Raji (cell line): Measurements from ENCODE around the gene STRN4.

Experiments used
- POLR2A ChIP-seq: IDR thresholded peaks from 2 replicates; pipeline ENCODE4 v1.6.1; 2011; ENCODE audit warnings: low read depth, low read length, control low read depth; ENCODE audit not compliant: insufficient read depth

The STRN4 gene

DNA sequence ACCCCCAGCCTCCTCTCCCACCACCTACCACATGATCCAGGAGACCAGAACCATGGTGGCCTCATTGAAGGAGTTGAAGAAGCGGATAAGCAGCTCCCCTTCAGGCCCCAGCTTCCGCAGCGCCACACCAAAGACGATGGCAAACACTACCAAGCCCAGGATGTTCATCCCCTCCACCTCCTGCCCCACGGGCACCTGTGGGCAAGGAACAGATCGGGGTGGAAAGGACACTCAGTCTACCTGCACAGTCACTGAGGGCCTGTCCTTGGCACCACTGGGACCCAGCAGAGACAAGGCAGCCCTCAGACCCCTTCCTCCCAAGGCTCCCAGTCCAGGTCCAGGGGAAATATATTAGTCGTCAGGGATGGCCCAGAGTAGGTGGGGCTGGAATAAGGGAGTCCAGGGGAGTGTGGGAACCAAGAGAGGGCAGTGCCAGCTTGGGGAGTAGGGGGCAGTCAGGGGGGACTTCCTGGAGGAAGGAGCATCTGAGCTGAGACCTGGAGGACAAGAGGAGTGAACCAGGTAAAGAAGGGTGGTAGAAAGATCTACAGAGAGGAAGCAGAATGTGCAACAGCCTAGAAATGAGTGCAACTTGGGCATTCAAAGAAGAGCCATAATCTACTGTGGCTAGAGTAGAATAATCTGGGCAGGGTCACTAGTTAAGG lies 36.2 kb upstream of the STRN4 start:
- no peak for TF ChIP-seq POLR2A

DNA sequence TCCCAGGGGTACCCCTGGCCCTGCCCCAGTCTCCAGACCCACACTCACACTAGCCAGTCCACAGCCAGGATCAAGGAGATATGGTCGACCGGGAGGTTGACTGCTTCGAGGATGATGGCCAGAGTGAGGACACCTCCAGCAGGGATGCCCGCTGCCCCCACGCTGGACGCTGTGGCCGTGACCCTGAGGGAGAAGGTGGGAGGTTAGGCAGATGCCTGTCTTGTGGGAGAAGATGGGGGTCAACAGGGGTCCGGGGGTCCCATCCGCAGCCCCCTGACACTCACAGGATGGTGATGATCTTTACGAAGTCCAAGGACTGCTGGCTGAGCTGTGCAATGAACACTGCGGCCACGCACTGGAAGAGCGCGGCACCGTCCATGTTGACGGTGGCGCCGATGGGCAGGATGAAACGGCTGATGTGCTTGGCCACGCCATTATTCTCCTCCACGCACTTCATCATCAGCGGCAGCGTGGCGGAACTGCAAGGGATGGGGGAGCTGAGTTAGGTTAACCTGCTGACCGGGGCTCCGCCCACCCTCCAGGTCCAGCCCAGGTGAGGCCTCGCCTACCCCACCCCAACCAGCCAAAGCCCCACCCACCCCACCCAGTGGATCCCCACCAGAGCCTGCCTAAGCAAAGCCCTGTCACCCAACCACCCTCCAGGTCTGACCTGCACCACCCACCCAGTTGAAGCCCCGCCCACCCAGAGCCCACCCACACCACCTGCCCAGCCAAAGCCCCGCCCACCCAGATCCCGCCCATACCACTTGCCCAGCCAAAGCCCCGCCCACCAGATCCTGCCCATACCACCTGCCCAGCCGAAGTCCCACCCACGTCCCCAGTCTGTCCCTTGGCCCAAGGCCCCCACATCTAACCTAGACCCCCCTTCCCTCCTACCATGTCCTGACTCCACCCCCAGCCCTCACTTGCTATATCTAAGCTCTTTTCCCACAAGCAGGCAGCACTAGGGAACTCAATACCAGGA lies 31.0 kb upstream of the STRN4 start:
- TF ChIP-seq POLR2A: no peak

DNA sequence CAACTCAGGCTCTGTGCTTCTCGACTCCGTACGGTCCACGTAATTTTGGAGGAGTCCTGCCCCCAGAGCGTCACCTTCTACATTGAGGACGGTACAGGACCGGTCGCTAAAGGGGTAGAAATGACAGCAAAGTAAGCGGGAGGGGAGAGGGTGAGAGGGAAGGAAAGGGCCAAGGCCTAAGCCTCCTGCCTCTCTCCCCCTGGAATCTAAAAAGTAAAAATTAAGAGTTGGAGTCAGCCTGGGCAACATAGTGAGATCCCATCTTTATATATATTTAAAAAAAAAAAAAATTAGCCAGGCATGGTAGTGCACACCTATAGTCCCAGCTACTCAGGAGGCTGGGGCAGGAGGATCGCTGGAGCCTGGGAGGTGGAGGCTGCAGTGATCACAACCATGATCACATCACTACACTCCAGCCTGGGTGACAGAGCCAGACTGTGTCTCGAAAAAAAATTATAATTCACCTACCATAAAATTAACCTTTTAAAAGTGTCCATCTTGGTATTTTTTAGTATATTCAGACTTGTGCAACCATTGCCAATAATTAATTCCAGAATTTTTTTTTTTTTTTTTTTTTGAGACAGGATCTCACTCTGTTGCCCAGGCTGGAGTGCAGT lies 29.5 kb upstream of the STRN4 start:
- TF ChIP-seq POLR2A: no peak

DNA sequence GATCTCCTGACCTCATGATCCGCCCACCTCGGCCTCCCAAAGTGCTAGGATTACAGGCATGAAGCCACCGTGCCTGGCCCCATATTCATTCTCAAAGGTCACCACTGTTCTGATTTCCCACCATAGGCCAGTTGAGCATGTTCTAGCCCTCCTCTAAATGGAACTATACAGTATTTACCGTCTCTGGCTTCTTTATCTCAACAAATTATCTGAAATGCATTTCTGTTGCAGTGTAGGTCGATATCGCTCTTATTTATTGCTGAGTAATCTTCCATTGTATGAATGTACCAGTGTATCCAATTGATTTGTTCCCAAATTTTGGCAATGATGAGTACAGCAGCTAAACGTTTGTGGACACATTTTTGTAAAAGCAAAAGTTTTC lies 26.8 kb upstream of the STRN4 start:
- no peak for TF ChIP-seq POLR2A

DNA sequence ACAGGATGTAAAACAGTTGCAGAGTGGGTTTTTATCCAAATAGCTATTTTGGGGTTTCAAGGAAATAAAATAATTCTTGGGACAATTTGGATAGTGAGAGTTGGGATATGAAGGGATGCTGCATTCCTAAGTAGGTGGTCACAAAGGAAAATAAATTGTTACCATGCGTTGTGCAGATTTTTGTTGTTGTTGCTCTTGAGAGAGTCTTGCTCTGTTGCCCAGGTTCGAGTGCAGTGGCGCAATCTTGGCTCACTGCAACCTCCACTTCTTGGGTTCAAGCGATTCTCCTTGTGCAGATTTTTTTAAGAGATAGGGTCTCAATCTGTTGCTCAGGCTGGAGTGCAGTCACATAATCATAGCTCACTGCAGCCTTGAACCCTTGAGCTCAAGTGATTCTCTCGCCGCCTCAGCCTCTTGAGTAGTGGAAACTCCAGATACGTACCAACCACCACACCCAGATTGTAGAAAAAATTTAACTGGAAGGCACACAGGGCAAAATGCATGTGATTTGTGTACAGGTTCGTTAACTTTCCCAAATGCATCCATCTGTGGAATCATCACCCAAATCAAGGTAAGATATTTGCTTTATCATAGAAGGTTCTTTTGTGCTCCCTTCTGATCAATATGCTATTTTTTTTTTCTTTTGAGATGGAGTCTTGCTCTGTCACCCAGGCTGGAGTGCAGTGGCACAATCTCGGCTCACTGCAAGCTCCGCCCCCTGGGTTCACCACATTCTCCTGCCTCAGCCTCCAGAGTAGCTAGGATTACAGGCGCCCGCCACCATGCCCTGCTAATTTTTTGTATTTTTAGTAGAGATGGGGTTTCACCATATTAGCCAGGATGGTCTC lies 26.1 kb upstream of the STRN4 start:
- no peak for TF ChIP-seq POLR2A

DNA sequence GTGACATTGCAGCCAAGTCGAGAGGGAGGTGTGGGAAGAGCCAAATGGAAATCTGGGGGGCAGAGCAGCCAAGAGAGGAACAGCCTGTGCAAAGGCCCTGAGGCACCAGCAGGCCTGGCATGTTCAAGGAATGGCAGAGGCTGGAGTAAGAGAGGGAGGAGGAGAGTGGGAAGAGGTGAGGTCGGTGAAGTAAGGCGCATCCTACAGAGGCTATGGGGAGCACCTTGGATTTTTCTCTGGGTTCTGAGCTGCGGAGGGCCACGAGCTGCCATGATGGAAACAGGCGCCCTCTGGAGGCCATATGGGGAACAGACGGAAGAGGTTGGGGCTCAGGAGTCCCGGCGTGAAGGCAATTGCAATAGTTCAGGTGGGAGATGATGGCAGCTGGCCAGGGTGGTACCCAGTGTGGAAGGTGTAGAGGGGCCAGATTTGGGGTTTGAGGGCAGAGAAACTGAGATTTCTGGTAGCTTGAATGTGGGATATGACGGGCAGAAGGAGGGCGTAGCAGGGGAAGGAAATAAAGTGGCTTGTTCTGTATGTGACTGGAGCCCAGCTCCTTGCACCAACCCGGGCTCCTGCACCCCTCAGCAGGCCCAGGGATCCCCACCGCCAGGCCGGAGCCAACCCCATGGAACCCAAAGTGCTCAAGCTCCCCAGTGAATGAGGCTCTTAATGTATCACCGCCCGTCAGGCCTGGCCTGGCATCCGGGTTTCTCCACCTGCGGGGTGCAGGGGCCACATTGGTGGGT lies 20.5 kb upstream of the STRN4 start:
- no peak for TF ChIP-seq POLR2A

DNA sequence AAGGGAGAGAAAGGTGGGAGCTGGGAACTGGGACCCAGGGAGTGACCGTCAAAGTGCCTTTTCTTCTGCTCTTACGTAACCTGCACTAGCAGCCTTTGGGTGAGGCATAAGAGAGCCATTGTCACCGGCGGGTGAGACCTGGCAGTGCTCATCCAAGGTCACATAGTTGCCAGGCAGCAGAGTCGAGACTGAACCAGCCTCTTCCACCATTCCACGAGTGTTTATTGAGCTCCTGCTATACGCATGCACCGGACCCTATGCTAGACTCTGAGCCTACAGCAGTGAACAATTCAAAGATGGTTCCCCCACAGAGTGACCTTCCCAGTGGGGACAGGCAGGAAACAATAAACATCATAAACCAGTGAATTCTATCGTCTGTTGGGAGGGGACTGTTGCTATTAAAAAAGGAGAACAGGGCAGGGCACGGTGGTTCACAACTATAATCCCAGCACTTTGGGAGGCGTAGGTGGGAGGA lies 18.6 kb upstream of the STRN4 start:
- no peak for TF ChIP-seq POLR2A

DNA sequence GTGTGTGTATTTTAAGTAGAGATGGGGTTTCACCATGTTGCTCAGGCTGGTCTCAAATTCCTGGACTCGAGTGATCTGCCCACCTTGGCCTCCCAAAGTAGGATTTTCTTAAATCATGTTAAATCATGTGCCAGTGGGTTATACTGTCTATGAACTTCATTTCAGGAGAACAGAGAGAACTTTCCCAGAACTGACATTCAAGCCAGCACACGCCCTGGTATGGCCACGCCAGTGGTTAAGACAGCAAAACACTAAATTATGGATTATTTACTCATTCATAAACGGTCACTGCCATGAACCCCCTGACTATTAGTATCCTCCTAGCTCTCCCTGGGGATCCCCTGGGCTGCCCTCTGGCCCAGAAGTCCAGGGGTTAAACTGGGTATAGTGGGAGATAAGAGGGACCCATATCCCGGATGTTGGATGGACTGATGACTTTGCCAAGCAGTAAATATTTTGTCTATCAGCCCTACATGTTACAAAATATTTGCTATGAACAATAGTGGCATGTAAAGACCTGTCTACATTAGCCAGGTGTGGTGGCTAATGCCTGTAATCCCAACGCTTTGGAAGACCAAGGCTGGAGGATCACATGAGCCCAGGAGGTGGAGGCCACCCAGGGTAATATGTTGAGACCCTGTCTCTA lies 16.1 kb upstream of the STRN4 start:
- TF ChIP-seq POLR2A: no peak

DNA sequence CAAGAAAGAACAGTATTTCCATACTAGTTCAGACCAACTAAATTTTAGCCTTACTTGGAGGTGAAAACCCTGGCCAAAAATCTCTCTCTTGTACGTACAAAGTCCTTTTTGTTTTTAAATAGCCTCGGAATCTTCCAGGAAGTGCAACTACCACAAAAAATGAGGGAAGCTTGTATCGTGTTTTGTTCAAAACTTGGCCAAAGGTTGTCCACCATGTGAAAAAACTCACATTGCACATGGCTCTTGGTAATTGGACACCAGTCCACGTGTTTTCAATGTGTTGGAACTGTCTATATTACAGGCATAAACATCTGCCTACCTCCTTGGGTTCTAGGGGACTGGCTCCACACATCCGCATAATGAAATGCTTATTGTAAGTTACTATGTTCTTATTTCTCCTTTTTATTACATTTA lies 15.2 kb upstream of the STRN4 start:
- TF ChIP-seq POLR2A: no peak

DNA sequence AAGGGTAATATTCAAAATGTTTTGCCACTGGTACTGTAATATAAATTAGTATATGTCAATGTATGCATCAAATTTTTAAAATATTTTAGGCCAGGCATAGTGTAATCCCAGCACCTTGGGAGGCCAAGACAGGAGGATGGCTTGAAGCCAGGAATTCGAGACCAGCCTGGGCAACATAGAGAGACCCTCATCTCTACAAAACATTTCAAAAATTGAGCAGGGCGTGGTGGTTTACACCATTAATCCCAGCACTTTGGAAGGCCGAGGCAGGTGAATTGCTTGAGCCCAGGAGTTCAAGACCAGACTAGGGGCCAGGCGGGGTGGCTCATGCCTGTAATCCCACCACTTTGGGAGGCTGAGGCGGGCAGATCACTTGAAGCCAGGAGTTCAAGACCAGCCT lies 14.1 kb upstream of the STRN4 start:
- TF ChIP-seq POLR2A: no peak

DNA sequence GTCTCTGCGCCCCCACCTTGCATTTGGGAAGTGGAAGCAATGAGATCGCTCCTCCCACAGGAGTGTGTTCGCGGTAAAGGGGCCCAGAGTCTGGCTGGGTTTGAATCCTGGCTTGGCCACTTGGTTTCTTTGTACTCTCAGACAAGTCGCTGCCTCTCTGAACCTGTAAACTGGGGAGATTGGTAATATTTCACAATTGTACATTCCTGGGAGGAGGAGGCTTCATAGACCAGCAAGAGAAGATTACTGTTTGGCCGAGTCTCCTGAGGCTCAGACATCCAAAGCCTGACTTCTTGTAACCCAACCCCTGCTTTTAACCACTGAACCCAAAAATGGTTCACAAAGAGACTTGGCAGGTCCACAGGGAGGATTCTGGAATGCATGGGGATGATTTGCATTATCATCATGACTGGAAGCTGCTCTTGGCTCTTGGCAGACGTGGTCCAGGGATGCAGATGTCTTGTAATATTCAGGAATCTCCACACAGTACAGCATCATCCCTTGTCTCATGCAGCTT lies 13.6 kb upstream of the STRN4 start:
- no peak for TF ChIP-seq POLR2A

DNA sequence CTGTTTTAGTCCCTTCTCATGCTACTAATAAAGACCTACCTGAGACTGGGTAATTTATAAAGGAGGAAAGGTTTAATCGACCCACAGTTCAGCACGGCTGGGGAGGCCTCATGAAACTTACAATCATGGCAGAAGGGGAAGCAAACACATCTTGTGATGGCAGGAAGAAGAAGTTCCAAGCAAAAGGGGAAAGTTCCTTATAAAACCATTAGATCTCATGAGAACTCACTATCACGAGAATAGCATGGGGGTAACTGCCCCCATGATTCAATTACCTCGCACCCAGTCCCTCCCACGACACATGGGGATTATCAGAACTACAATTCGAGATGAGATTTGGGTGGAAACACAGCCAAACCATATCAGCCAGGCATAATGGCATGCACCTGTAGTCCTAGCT lies 13.0 kb upstream of the STRN4 start:
- no peak for TF ChIP-seq POLR2A

DNA sequence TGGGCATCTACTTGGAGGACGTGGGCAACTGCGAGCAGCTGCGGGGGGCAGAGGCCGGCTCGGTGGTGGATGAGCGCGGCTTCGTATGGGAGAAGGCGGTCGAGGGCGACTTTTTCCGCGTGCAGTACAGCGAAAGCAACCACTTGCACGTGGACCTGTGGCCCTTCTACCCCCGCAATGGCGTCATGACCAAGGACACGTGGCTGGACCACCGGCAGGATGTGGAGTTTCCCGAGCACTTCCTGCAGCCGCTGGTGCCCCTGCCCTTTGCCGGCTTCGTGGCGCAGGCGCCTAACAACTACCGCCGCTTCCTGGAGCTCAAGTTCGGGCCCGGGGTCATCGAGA lies 10.3 kb upstream of the STRN4 start:
- TF ChIP-seq POLR2A: no peak
